NCI-H510A treated with DMSO at 0.1 percent for 48 hours (cell line): Measurements from ENCODE around the gene CEP72.
A peak's percentile ranks its signal among the peaks of the same experiment; 100 is the strongest.
"Not testable (repeated sequence)": the region's sequence is repeated elsewhere in the genome, so short reads cannot be mapped to it uniquely, and the experiment has no call there.

ENCODE experiments used
- DNase-seq: peaks from one replicate; lab custom pipeline; 2025; lab: John Stamatoyannopoulos, UW

The CEP72 gene

DNA sequence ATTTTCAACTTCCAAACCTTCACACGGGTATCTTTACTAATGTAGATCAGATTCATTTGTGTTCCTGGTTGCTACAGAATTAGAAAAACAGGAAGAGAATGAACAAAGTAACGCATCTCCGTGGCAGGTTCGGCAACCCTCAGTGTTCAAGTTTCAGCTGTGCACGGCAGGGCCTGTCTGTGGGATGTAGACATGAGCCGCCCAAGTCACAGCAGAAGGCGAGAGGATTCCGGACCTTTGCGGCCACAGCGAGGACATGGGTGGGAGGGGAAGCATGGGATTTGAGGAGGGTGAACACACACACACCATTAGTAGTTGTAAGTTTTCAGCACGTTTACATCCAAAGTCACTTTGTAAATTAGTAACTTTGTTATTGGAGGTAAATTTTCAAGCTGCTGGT is 31.7 kb upstream of the CEP72 start:
- DNase-seq, result no peak

- DNase-seq, result no peak
Observed at GRCh38 chr5:581266-581665, 30.9 kb upstream of the CEP72 start.

GRCh38 chr5:581941-582340 is 30.2 kb upstream of the CEP72 start:
- DNase-seq, result no peak

GRCh38 chr5:582445-582844 is 29.7 kb upstream of the CEP72 start:
- not testable (repeated sequence) for DNase-seq

GRCh38 chr5:582936-583635 is 29.1 kb upstream of the CEP72 start:
- no peak for DNase-seq

- no peak for DNase-seq
Observed at GRCh38 chr5:583645-584044, 28.5 kb upstream of the CEP72 start.

DNA sequence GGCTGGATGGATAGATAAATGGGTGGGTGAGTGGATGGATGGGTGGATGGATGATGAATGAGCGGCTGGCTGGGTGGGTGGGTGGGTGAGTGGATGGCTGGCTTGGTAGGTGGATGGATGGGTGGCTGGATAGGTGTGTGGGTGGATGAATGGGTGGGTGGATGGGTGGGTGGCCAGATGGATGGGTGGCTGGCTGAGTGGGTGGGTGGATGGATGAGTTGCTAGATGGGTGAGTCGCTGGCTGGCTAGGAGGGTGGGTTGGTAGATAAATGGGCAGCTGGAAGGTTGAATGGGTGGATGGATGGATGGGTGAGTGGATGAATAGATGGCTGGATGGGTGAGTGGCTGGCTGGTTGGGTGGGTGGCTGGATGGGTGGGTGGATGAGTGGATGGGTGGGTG is 27.9 kb upstream of the CEP72 start:
- no peak for DNase-seq

- no peak for DNase-seq
Observed at GRCh38 chr5:584846-585245, 27.3 kb upstream of the CEP72 start.

GRCh38 chr5:585556-585955 is 26.6 kb upstream of the CEP72 start:
- DNase-seq, result no peak

GRCh38 chr5:585962-586628 is 26.0 kb upstream of the CEP72 start:
- no peak for DNase-seq

GRCh38 chr5:586751-587285 is 25.3 kb upstream of the CEP72 start:
- no peak for DNase-seq

GRCh38 chr5:587403-587802 is 24.7 kb upstream of the CEP72 start:
- DNase-seq, result no peak

GRCh38 chr5:588406-588995 is 23.6 kb upstream of the CEP72 start:
- no peak for DNase-seq

GRCh38 chr5:589173-589572 is 23.0 kb upstream of the CEP72 start:
- no peak for DNase-seq

DNA sequence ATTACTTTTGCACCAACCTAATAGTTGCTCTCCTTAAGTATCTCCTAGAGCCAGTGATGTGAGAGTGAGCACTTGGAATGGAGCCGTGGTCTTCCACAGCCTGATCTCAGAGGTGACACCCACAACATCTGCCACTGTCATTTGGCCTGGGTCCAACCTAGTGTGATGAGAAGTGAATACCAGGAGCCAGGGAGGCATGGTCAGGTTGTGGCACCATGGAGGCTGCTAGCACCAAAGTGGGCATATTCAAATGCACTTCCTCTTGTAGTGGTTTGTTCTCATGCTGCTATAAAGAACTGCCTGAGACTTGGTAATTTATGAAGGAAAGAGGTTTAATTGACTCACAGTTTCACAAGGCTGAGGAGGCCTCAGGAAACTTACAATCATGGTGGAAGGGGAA is 22.6 kb upstream of the CEP72 start:
- no peak for DNase-seq

DNA sequence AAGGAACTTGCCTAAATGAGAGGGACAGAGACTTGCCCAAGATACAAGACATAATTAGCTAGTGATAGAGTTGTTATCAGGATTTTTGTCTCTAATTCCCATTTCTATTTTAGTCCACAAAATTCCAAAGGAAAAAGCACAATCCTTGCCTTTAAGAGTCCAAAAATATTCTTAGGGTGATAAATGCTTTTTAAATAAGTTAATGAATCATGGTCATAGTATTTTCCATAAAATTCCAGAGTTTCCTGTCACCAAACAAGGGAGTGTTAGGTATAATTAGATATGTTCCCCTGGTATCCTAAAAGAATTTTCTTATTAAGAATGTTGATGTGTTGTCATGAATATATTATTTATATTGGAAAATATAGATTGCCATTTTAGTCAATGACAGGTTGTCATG is 21.8 kb upstream of the CEP72 start:
- DNase-seq, result no peak

DNA sequence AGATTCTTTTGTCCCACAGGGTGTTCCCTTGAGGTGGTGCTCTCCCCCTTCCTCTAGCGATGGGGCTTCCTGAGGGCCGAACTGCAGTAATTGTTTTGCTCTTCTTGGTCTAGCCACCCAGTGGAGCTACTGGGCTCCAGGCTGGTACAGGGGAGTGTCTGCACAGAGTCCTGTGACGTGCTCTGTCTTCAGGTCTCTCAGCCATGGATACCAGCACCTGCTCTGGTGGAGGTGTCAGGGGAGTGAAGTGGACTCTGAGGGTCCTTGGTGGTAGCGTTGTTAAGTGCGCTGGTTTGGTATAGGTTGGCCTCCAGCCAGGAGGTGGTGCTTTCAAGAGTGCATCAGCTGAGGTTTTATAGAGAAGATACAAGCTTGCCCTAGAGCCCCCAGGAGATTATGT is 20.4 kb upstream of the CEP72 start:
- peak; percentile 87 for DNase-seq

DNA sequence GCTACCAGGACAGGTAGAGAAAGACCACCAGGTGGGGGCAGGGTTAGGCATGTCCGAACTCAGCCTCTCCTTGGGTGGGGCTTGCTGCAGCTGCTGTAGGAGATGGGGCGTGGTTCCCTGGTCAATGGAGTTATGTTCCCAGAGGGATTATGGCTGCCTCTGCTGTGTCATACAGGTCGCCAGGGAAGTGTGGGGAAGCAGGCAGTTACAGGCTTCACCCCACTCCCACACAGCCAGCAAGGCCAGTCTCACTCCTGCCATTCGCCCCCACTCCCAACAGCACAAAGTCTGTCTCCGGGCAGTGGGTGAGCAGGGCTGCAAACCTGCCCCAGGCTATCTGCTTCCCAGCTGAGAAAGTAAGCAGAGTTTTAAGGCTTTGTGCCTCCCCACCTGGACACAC is 20.0 kb upstream of the CEP72 start:
- no peak for DNase-seq

DNA sequence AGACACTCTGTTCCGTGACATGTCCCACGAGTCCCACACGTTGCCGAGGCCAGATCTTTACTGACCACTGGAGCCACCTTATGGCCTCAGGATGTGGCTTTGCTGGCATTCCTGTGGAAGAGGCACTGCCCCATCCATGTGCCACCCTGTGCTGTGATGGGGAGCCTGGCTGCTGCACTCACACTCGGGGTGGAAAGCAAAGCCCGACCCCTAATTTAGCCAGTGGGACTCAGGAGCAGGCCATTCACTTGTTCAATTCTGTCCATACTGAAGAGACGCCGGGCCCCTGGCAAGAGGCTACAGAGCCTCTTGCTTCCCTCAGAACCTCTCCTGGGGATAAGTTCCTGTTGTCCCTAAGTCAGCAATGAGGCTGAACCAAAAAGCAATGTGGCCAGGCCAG is 18.6 kb upstream of the CEP72 start:
- DNase-seq, result no peak

DNA sequence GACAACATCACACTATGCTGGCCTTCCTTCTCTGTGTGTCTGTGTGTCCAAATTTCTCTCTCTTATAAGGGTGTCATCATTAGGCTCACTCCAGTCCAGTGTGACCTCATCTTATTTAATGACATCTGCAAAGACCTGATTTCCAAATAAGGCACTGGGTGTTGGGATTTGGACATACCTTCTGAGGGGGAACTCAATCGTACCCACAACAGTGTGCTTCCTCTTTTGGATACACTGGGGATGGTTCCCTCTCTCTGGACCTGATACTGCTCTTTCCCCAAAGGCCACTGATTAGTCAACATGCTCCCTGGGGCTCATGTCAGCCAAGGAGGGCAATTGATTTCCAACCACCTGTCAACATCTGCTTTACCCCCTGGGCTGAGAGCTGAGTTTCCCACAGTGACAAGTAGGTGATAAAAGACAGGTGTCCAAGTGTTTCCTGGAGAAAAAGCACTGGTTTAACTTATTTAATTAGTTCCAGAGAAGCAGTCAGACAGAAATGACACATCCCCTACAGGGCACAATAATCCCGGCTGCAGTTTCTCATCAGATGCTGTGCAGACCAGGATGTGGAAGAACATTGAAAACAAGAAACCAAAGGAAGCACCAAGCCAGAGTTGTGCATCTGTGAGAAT is 17.8 kb upstream of the CEP72 start:
- peak; percentile 80 for DNase-seq

DNA sequence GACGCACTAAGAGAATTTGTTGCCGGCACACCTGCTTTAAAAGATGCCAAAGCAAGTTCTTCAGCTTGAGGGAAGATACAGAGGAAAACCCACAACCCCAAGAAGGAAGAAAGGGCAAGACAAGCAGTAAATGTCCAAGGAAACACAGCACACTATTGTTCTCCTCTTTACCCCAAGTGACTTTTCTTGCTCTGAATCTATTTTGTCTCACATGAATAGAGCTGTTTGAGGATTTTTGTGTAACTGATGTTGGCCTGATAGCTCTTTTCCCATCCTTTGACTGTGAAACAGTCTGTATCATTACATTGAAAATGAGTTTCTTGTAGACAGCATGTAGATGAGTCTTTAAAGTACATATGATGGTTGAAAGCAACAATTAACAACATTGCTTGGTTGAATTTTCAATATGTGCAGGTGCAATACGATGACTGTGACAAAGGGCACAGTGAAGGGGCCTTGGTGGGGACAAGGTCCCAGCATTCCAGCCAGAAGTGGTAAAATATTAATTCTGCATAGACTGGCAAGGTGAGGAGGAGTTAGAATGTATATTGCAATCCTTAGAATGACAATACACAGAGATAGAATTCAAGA is 16.8 kb upstream of the CEP72 start:
- no peak for DNase-seq

GRCh38 chr5:597871-598563 is 14.1 kb upstream of the CEP72 start:
- DNase-seq, result no peak
